A673 (cell line): ENCODE measurements around the gene UFC1. TPM values are rescaled to one million over a fixed set of nuclear protein-coding genes. Genes with fewer than 3 reads are reported as not detected.
A peak's percentile ranks its signal among the peaks of the same experiment; 100 is the strongest.

Experiments used
- BruUV-seq: library from RNA; stranded (reverse); fragments of 400-500 nt; replicated peaks from 2 replicates; lab custom pipeline; 2021; lab: Mats Ljungman, UMichigan
- CTCF ChIA-PET: fragments of 300-600 bp; sonication (Branson Sonifier 250); formaldehyde crosslinking; loops from one replicate; lab custom pipeline; 2022; ENCODE audit warnings: antibody characterized with exemption; lab: Charles Lee
- POLR2A ChIA-PET: fragments of 300-600 bp; sonication (Branson Sonifier 250); formaldehyde crosslinking; loops from one replicate; lab custom pipeline; 2022; ENCODE audit warnings: antibody characterized with exemption; ENCODE audit not compliant: low non-redundant PET; lab: Charles Lee
- DNase-seq: peaks from one replicate; pipeline ENCODE4 v3.0.0-alpha.2; 2015; ENCODE audit warnings: low spot score
- H3K27ac ChIP-seq: fragments of 200-600 bp; sonication (generic); 2 replicates; pipeline ENCODE4 v1.5.1; 2016; ENCODE audit warnings: mixed run types, low read depth, mild to moderate bottlenecking, mixed read lengths, antibody characterized with exemption, low read length; ENCODE audit not compliant: poor library complexity, severe bottlenecking
- H3K27me3 ChIP-seq: fragments of 200-600 bp; sonication (generic); replicated peaks from 2 replicates; pipeline ENCODE4 v1.6.1; 2017; ENCODE audit warnings: mixed run types, low read depth, mild to moderate bottlenecking, mixed read lengths, antibody characterized with exemption, low read length; ENCODE audit not compliant: insufficient read depth, poor library complexity
- H3K36me3 ChIP-seq: fragments of 200-600 bp; sonication (generic); 2 replicates; pipeline ENCODE4 v1.6.1; 2016; ENCODE audit warnings: mixed run types, mild to moderate bottlenecking, mixed read lengths, antibody characterized with exemption, low read length; ENCODE audit not compliant: insufficient read depth, poor library complexity, severe bottlenecking
- H3K4me1 ChIP-seq: fragments of 200-600 bp; sonication (generic); 2 replicates; pipeline ENCODE4 v1.6.1; 2017; ENCODE audit warnings: mixed run types, mild to moderate bottlenecking, mixed read lengths, antibody characterized with exemption, low read length; ENCODE audit not compliant: insufficient read depth, poor library complexity, severe bottlenecking
- H3K4me3 ChIP-seq: fragments of 200-600 bp; sonication (generic); 2 replicates; pipeline ENCODE4 v1.5.1; 2016; ENCODE audit warnings: low read depth, mixed run types, mild to moderate bottlenecking, mixed read lengths, low read length; ENCODE audit not compliant: poor library complexity, severe bottlenecking
- H3K9me3 ChIP-seq: fragments of 200-600 bp; sonication (generic); 2 replicates; pipeline ENCODE4 v1.6.1; 2016; ENCODE audit warnings: mixed run types, low read depth, mild to moderate bottlenecking, mixed read lengths, antibody characterized with exemption, low read length; ENCODE audit not compliant: poor library complexity, severe bottlenecking
- CTCF ChIP-seq: fragments of 300-800, 200-600 bp; sonication (generic); conservative IDR thresholded peaks from 2 replicates; pipeline ENCODE4 v1.5.1; 2017; ENCODE audit warnings: low read depth, mild to moderate bottlenecking, antibody characterized with exemption, low read length, moderate library complexity, mixed read lengths
- EZH2 ChIP-seq: fragments of 200-600 bp; sonication (generic); IDR thresholded peaks from 2 replicates; pipeline ENCODE4 v1.6.1; 2017; ENCODE audit warnings: borderline replicate concordance, low read depth, mild to moderate bottlenecking, mixed read lengths, antibody characterized with exemption, low read length; ENCODE audit not compliant: poor library complexity, severe bottlenecking
- intact Hi-C: fragments of 100-400 bp; cut with micrococcal nuclease; formaldehyde crosslinking; loops from one replicate; pipeline ENCODE4 v1.10.0; 2022; ENCODE audit not compliant: unreplicated experiment
- total RNA-seq: library from RNA; stranded (reverse); gene quantifications from 2 replicates; pipeline ENCODE4 v1.2.3, GENCODE V29; 2021

Gene UFC1
- total RNA-seq, 1 experiment from 2014 or later = 82.7 TPM

GRCh38 chr1:161132410-161133219, 21.2 kb upstream of the UFC1 start, which contains the start of gene DEDD:
TSS of gene DEDD (minus strand) at chr1:161132667. CDS start at chr1:161124462, 8,205 bp downstream.
- Histone ChIP-seq H3K4me3 (peak within 1 kb of the TSS; percentile 98), H3K36me3 (peaks cover 28% of the 10 kb centered on the region), H3K27me3 (no peaks in the 10 kb centered on the region), H3K27ac (peak within 1 kb of the TSS; percentile 97), H3K4me1 (peaks cover 15% of the 10 kb centered on the region), H3K9me3 (no peaks in the 10 kb centered on the region)
- peak; percentile 42; the same call in 1 of the 2 replicates for TF ChIP-seq CTCF
- TF ChIP-seq EZH2 = no peak
- ChIA-PET CTCF (interaction anchor here (0.5 to 1.1 kb wide), 2 partner anchors 15 to 33 kb away, joined by 3 read pairs; no protein-coding TSS in a partner anchor), POLR2A (interaction anchor here (0.5 to 0.6 kb wide), 2 partner anchors 39 to 111 kb away, joined by 4 to 5 read pairs; partner anchors contain the start of gene F11R)
- BruUV-seq = no TSS peak
- peak; percentile 99 for DNase-seq
- intact Hi-C loops = loop anchor here (2.0 kb wide), 2 partner anchors 20 to 88 kb away; partner anchors contain the start of genes UFC1 and USF1

GRCh38 chr1:161133220-161133740, 20.5 kb upstream of the UFC1 start:
- Histone ChIP-seq H3K27me3 (no peaks in the 10 kb centered on the region), H3K4me1 (peaks cover 15% of the 10 kb centered on the region), H3K36me3 (peaks cover 22% of the 10 kb centered on the region), H3K4me3 (peak overlapping the region; percentile 98), H3K9me3 (no peaks in the 10 kb centered on the region), H3K27ac (peak overlapping the region; percentile 97)
- no peak for DNase-seq
- intact Hi-C loops = loop anchor here (2.0 kb wide), 2 partner anchors 20 to 88 kb away; partner anchors contain the start of genes UFC1 and USF1
- POLR2A ChIA-PET = interaction anchor here (0.6 kb wide), 1 partner anchor 112 kb away, joined by 4 read pairs; the partner anchor contains the start of gene F11R
- no peak for TF ChIP-seq EZH2
- no peak for TF ChIP-seq CTCF
- CTCF ChIA-PET = interaction anchor here (1.1 kb wide), 1 partner anchor 15 kb away, joined by 3 read pairs; no protein-coding TSS in a partner anchor
- BruUV-seq = TSS peak; percentile 85

GRCh38 chr1:161137881-161138280, 15.9 kb upstream of the UFC1 start:
- CTCF ChIA-PET = interaction anchor here (0.7 kb wide), 1 partner anchor 93 kb away, joined by 3 read pairs; the partner anchor contains the start of gene USF1
- POLR2A ChIA-PET = no interaction called here
- no TSS peak for BruUV-seq

More at GRCh38 chr1:161137881-161138280, 15.9 kb upstream of the UFC1 start:
- intact Hi-C loops = loop anchor here (2.0 kb wide), 1 partner anchor 141 kb away; no protein-coding TSS in a partner anchor
- Histone ChIP-seq H3K27ac (no peak overlapping the region), H3K36me3 (no peaks in the 10 kb centered on the region), H3K4me1 (peaks cover 4% of the 10 kb centered on the region), H3K9me3 (no peaks in the 10 kb centered on the region), H3K27me3 (no peaks in the 10 kb centered on the region), H3K4me3 (no peak overlapping the region)
- no peak for DNase-seq
- no peak for TF ChIP-seq EZH2
- TF ChIP-seq CTCF = no peak
